Measurements from ENCODE around the gene MAGI2.

DNA sequence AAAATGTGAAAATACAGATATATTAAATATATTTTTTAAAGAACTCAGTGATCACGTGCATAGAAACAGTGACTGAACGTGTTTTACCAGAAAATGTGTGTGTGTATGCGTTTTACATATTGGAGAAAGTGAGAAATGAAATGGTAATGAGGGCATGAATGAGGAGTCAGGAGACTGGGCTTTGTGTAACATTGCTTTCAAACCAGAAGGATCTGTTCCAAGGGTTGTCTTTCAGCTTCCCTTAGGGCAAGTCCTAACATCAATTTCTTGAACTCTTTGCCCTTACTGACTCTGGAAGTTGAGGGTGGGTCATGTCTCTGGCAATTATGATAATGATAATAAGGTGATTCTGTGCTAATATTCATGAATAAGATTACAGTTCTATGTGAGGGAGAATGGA lies 1097.6 kb downstream of the MAGI2 start:
- TF ChIP-seq EZH2 (IDR thresholded peaks at IDR 0.05; ENCODE audit: insufficient read depth, poor library complexity, severe bottlenecking) = no peak
- TF ChIP-seq EZH2phosphoT487 (IDR thresholded peaks at IDR 0.05; ENCODE audit: insufficient read depth, low read depth) = no peak
